Endothelial cell of umbilical vein (primary cell): ENCODE results near the gene WDR13. TPM values are rescaled to one million over a fixed set of nuclear protein-coding genes. Genes with fewer than 3 reads are reported as not detected.

Experiments used
- BruUV-seq: library from RNA; stranded (reverse); fragments of 400-500 nt; replicated peaks from 2 replicates; lab custom pipeline; 2021; lab: Mats Ljungman, UMichigan
- CTCF ChIA-PET: fragments of 300-600, 350-600 bp; sonication (Branson Sonifier 250); formaldehyde crosslinking; loops from one replicate; lab custom pipeline; 2021; ENCODE audit warnings: antibody characterized with exemption, inconsistent platforms; lab: Charles Lee
- POLR2A ChIA-PET: fragments of 300-600, 350-600 bp; sonication (Branson Sonifier 250); formaldehyde crosslinking; loops from one replicate; lab custom pipeline; 2021; ENCODE audit warnings: antibody characterized with exemption, inconsistent platforms; lab: Charles Lee
- DNase-seq: peaks from one replicate; pipeline ENCODE4 v3.0.0-alpha.2; 2011; ENCODE audit warnings: low read depth, low spot score
- FAIRE-seq: peaks from 2 replicates; lab custom pipeline; 2011; peaks lifted over from hg19 to GRCh38; lab: Jason Lieb, UNC
- H2AFZ ChIP-seq: 2 replicates; pipeline ENCODE4 v1.6.0; 2012; ENCODE audit warnings: low read depth, low read length, control low read depth, inconsistent platforms
- H3K27ac ChIP-seq: 2 replicates; pipeline ENCODE4 v1.5.1; 2011; ENCODE audit warnings: low read depth, mild to moderate bottlenecking, control low read depth, low read length, moderate library complexity; ENCODE audit not compliant: insufficient read depth
- H3K27me3 ChIP-seq, 2 experiments: 2 replicates each; pipeline versions ENCODE4 v1.6.0 to v1.6.1; 2011; ENCODE audit warnings: low read length in 2 of 2, mixed read lengths in 1 of 2; ENCODE audit not compliant: control insufficient read depth in 2 of 2, insufficient read depth in 2 of 2
- H3K36me3 ChIP-seq, 2 experiments: 2 replicates in 1 of 2; 3 replicates in 1 of 2; pipeline ENCODE4 v1.5.1; 2011; ENCODE audit warnings: low read length in 2 of 2, mild to moderate bottlenecking in 1 of 2, moderate library complexity in 1 of 2; ENCODE audit not compliant: control insufficient read depth in 2 of 2, insufficient read depth in 2 of 2; ENCODE audit errors: extremely low read depth in 1 of 2
- H3K4me1 ChIP-seq: 3 replicates; pipeline ENCODE4 v1.5.1; 2011; ENCODE audit warnings: mild to moderate bottlenecking, low read length; ENCODE audit not compliant: control insufficient read depth, insufficient read depth; ENCODE audit errors: extremely low read depth
- H3K4me2 ChIP-seq: 2 replicates; pipeline ENCODE4 v1.6.1; 2011; ENCODE audit warnings: low read length, control low read depth, mixed read lengths; ENCODE audit not compliant: insufficient read depth
- H3K4me3 ChIP-seq, 3 experiments: fragments of 200-600 bp in 1 of 3; sonication (generic), shearing (Covaris generic) in 1 of 3; replicated peaks in 1 of 3; 2 replicates each; pipeline ENCODE4 v1.5.1; 2011 to 2016; ENCODE audit warnings: control low read depth in 3 of 3, low read length in 3 of 3, mild to moderate bottlenecking in 2 of 3, inconsistent platforms in 1 of 3, low read depth in 1 of 3, moderate library complexity in 1 of 3; ENCODE audit not compliant: insufficient read depth in 1 of 3
- H3K79me2 ChIP-seq: 2 replicates; pipeline ENCODE4 v1.6.0; 2012; ENCODE audit warnings: low read length, inconsistent platforms; ENCODE audit not compliant: control insufficient read depth, insufficient read depth
- H3K9ac ChIP-seq: replicated peaks from 2 replicates; pipeline ENCODE3; 2011; ENCODE audit warnings: low read length, control low read depth; ENCODE audit not compliant: insufficient read depth; ENCODE audit errors: extremely low read depth
- H3K9me1 ChIP-seq: replicated peaks from 3 replicates; pipeline ENCODE4 v1.6.0; 2011; ENCODE audit warnings: mild to moderate bottlenecking, low read length; ENCODE audit not compliant: control insufficient read depth, insufficient read depth; ENCODE audit errors: extremely low read depth
- H3K9me3 ChIP-seq: replicated peaks from 2 replicates; pipeline ENCODE4 v1.5.1; 2012; ENCODE audit warnings: low read length, inconsistent platforms; ENCODE audit not compliant: control insufficient read depth, insufficient read depth
- H4K20me1 ChIP-seq: replicated peaks from 2 replicates; pipeline ENCODE3; 2011; ENCODE audit warnings: mild to moderate bottlenecking, low read length; ENCODE audit not compliant: control insufficient read depth, insufficient read depth; ENCODE audit errors: extremely low read depth
- GATA2 ChIP-seq: IDR thresholded peaks from 2 replicates; pipeline ENCODE4 v1.7.0; 2011; ENCODE audit warnings: low read depth, mild to moderate bottlenecking, moderate library complexity, mixed read lengths, low read length; ENCODE audit not compliant: insufficient read length, insufficient read depth
- POLR2AphosphoS5 ChIP-seq: IDR thresholded peaks from 2 replicates; pipeline ENCODE4 v1.6.1; 2012; ENCODE audit warnings: low read depth, mild to moderate bottlenecking, control low read depth, low read length, moderate library complexity; ENCODE audit not compliant: insufficient read depth
- dilution Hi-C: fragments of 300-500 bp; cut with MboI; formaldehyde crosslinking; loops from one replicate; pipeline ENCODE4 v1.15.0; 2019; ENCODE audit warnings: low sequenced_read_pairs; ENCODE audit not compliant: extremely low pct_ligation_motif_present
- intact Hi-C: fragments of 100-400 bp; cut with micrococcal nuclease; formaldehyde crosslinking; loops from one replicate; pipeline ENCODE4 v1.10.0; 2022
- polyA plus RNA-seq, 4 experiments: library from polyadenylated mRNA; depleted of rRNA in 3 of 4; stranded (reverse) in 3 of 4; unstranded in 1 of 4; fragments of >200 nt; gene quantifications; 2 replicates each; pipeline versions ENCODE4 v1.2.1 to v1.2.3, GENCODE V29; 2011 to 2012; ENCODE audit warnings: missing spikeins in 1 of 4
- total RNA-seq: library from RNA; stranded (reverse); gene quantifications from 2 replicates; pipeline ENCODE4 v1.2.3, GENCODE V29; 2021
- TF ChIP-seq, protein P1 (sequence below), 2 donors: IDR thresholded peaks; 1 replicate in 1 of 2; 2 replicates in 1 of 2; pipeline ENCODE4 v1.5.1; 2011; ENCODE audit warnings: low read length in 2 of 2, mild to moderate bottlenecking in 2 of 2, moderate library complexity in 2 of 2, control low read depth in 1 of 2, inconsistent platforms in 1 of 2, low read depth in 1 of 2; ENCODE audit not compliant: insufficient read depth in 1 of 2; ENCODE audit errors: extremely low read depth in 1 of 2

The WDR13 gene
- total and polyA plus RNA-seq, 2 donors (not counting 3 experiments of a cell fraction or from before 2014, with no cell fraction given) = 85.0 to 169 TPM

DNA sequence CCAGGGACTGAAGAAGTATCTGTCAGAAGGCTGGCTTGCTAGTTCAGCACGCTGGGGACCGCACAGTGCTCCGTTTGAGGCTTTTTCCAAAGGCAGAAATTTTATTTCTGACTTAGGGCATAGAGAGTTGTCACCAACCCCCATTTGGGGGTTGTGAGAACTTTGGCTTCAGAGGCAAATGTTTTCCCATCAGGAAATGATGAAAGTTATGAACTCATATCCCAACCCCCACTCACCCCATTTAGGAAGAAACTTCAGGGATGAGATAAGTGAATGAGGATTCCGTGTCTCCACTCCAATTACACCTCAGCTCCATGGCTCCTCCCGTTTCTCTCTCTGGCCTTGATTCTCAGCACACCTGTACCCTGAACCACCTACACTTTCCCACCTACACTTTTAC, 4.3 kb upstream of the WDR13 start:
- TF ChIP-seq GATA2 = peak; percentile 27
- TF ChIP-seq, protein P1, sequence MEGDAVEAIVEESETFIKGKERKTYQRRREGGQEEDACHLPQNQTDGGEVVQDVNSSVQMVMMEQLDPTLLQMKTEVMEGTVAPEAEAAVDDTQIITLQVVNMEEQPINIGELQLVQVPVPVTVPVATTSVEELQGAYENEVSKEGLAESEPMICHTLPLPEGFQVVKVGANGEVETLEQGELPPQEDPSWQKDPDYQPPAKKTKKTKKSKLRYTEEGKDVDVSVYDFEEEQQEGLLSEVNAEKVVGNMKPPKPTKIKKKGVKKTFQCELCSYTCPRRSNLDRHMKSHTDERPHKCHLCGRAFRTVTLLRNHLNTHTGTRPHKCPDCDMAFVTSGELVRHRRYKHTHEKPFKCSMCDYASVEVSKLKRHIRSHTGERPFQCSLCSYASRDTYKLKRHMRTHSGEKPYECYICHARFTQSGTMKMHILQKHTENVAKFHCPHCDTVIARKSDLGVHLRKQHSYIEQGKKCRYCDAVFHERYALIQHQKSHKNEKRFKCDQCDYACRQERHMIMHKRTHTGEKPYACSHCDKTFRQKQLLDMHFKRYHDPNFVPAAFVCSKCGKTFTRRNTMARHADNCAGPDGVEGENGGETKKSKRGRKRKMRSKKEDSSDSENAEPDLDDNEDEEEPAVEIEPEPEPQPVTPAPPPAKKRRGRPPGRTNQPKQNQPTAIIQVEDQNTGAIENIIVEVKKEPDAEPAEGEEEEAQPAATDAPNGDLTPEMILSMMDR (IDR thresholded peaks at IDR 0.05; ENCODE audit: extremely low read depth in 1 of 2, insufficient read depth in 1 of 2, low read depth in 1 of 2, low read length in 2 of 2) = no peak
- no peak for FAIRE-seq
- no peaks in the 10 kb centered on the region for H4K20me1 ChIP-seq

DNA sequence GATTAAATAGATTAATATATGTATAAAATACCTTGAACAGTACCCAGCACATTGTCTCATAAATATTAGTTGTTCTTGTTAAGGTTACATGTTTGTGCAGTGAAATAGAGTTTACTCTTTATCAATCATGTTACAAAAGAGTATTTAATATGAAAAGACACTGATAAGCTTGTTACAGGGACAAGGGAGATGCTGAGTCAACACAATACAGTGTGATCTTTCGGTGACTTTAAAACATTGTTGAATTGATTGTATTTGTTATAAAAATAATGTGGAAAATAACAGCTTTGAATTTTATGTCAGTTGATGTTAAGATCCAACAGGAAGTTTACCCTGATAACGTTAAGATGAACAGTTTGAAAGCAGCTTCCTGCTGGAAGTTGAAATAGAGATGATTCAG, 1.4 kb upstream of the WDR13 start:
- Histone ChIP-seq H3K9me3 (no peaks in the 10 kb centered on the region), H3K79me2 (peaks cover 9% of the 10 kb centered on the region), H3K9me1 (no peaks in the 10 kb centered on the region), H3K27ac (peak overlapping the region; percentile 38), H2AFZ (no peak overlapping the region), H3K36me3 (peaks cover 3 to 12% of the 10 kb centered on the region in 2 experiments), H3K27me3 (no peaks in the 10 kb centered on the region), H4K20me1 (no peaks in the 10 kb centered on the region), H3K4me2 (peak overlapping the region; percentile 60), H3K4me3 (no peak overlapping the region), H3K4me1 (peaks cover 25% of the 10 kb centered on the region), H3K9ac (no peak overlapping the region)
- POLR2A ChIA-PET = interaction anchor here (0.7 to 1.5 kb wide), 3 partner anchors 17 to 22 kb away, joined by 3 to 7 read pairs (median 4); partner anchors contain the start of gene RBM3
- CTCF ChIA-PET = interaction anchor here (1.0 to 1.5 kb wide), 3 partner anchors 9 to 18 kb away, joined by 3 read pairs; no protein-coding TSS in a partner anchor
- dilution Hi-C loops (no loop called here), intact Hi-C loops (loop anchor here (2.0 to 10.0 kb wide), 2 partner anchors 55 to 511 kb away; no protein-coding TSS in a partner anchor)
- TF ChIP-seq GATA2 = peak; percentile 51
- TF ChIP-seq POLR2AphosphoS5 = no peak
- peak; percentile 72 for FAIRE-seq
- peak; percentile 15 for DNase-seq
- BruUV-seq = no TSS peak

More for the DNA sequence above, 4.3 kb upstream of the WDR13 start:
- peak overlapping the region; percentile 29 for H3K27ac ChIP-seq
- H3K4me3 ChIP-seq = no peak overlapping the region
- H3K9me1 ChIP-seq = no peaks in the 10 kb centered on the region
- no peaks in the 10 kb centered on the region for H3K36me3 ChIP-seq
- no peaks in the 10 kb centered on the region for H3K27me3 ChIP-seq
- no TSS peak for BruUV-seq
- ChIA-PET CTCF (no interaction called here), POLR2A (interaction anchor here (0.8 to 1.3 kb wide), 2 partner anchors 19 to 53 kb away, joined by 3 read pairs; partner anchors contain the start of gene RBM3)
- H3K79me2 ChIP-seq = no peaks in the 10 kb centered on the region
- intact Hi-C loops (loop anchor here (5.0 to 10.0 kb wide), 2 partner anchors 71 to 508 kb away; partner anchors contain the start of gene EBP), dilution Hi-C loops (no loop called here)
- no peaks in the 10 kb centered on the region for H3K9me3 ChIP-seq
- H2AFZ ChIP-seq = peak overlapping the region; percentile 59
- no peak overlapping the region for H3K9ac ChIP-seq
- peak overlapping the region; percentile 58 for H3K4me2 ChIP-seq
- H3K4me1 ChIP-seq = peaks cover 29% of the 10 kb centered on the region
- DNase-seq = peak; percentile 43
